NOMO-1 (cell line): ENCODE measurements around the gene RASA3.
A peak's percentile ranks its signal among the peaks of the same experiment; 100 is the strongest.

Source experiments
- DNase-seq, 2 experiments: peaks; one replicate each; lab custom pipeline; 2025; ENCODE audit not compliant: unreplicated experiment in 2 of 2; lab: John Stamatoyannopoulos, UW

RASA3 gene

DNA sequence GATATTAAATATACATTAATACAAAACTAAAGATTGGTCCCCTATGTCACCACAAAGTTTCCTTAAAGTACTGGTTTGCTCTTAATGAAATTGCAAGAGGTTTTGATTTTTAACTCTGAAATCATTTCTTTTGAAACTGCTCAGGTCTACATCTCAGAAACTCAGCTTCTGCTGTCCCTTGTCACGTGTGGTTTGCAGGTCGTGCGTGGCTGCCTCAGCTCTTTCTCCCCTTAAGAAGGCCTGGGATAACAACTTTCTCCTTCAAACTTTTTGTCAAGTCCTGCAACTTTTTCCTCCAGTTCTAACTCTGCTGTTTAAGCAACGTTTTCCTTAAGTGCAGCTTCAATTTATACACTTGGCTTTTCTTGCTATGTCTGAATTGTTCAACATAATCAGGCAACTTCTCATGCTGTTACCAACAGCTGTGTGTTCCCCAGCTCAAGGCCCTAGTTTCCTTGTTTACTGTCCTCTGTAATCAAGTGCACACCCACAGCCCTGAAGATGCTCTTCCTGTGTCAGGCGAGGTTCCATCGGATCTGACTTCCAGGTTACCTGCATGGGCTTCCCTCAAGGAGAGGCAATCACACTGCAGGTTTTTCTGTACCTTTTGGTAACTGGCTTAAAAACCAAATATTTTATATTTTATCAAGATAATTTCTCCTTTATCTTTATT is 172.0 kb downstream of the RASA3 start:
- no peak for DNase-seq

- no peak for DNase-seq
Measured at GRCh38 chr13:113959198-113959597, 173.2 kb downstream of the RASA3 start.

DNA sequence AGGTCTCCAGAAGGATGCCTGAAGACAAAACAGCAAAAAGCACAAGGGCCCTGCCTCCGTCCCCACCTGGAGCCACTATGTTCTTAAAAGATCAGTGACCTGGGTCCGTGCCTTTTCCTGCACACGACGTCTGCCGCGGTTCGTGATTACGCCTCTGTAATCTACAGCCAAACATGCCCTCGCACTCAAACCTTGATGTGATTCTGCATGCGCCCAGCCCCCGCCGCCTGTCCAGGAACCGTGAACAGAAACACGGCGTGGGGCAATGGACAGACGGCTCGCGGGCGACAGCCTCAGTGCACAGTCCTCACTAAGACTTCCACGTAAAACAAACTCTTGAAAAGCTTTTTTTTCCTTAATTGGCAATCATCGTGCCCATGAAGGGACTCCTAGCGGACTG is 174.1 kb downstream of the RASA3 start:
- DNase-seq: no peak

GRCh38 chr13:113956571-113956970 is 175.9 kb downstream of the RASA3 start:
- no peak for DNase-seq

DNA sequence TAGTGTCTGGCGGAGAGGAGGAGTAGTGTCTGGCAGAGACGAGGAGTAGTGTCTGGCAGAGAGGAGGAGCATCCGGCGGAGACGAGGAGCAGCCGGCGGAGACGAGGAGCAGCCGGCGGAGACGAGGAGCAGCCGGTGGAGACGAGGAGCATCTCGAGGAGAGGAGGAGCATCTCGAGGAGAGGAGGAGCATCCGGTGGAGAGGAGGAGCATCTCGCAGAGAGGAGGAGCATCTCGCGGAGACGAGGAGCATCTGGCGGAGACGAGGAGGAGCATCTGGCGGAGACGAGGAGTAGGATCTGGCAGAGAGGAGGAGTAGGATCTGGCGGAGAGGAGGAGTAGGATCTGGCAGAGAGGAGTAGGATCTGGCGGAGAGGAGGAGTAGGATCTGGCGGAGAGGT is 176.7 kb downstream of the RASA3 start:
- no peak for DNase-seq

- DNase-seq: no peak
Measured at GRCh38 chr13:113955235-113955634, 177.2 kb downstream of the RASA3 start.

DNA sequence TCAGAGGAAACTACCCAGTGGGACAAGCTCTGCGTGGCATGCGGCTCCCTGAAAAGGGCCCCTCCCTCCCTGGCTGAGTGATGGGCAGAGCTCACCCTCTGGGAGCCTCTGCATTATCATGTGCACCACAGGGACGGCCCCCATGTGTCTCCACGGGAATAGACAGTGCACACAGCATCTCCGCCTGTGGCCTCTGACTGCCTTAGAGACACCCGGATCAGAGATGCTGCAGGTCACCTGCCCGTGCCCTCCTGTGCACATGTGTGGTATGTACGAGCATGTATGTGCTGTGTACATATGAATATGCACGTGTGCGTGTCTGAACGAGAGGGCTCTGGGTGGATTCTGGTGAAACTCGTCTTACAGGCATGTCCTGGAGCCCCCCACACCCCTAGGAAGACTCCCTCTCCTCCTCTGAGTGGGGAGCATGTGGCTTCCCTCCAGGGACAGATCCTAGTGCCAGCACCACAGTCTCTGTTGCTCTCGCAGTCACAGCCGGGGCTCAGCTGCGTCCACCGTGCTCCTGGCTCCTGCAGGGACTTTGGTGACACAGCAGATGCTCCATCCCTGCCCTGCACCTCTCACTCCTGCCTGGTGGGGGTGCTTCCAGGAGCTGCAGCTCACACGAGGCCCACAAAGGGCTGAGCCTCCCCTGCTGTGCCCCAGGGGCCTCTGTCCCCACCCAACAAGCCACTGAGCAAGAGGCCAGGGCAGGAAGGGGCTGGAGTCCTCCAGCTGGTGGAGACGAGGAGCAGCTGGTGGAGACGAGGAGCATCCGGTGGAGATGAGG is 178.2 kb downstream of the RASA3 start:
- no peak for DNase-seq

- no peak for DNase-seq
Measured at GRCh38 chr13:113953561-113953960, 178.9 kb downstream of the RASA3 start.

DNA sequence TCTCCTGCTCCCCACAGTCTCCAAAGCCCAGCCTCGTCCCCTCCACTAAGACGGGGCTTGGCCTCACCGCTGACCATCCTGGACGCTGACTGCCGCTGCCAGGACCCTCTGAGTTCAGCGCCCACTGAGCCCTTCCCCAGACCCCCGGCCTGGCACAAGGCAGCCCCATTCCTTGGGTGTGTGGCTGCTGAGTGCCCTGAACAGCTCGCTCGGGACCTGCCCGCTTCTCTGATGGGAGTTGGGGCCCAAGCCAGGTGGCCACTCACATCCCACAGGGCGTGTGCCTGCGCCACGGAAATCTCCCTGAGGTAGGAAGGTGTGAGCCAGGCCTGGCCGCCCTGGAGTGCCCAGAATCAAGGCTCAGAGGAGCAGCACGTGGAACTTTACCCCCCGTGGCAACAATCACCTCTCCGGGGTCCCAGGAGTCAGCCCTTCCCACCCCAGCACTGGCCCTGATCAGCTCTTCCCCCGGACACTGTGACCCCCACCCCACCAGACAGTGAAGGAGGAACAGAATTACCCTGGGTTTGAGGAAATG is 179.4 kb downstream of the RASA3 start:
- no peak for DNase-seq

GRCh38 chr13:113952151-113952982 is 180.1 kb downstream of the RASA3 start:
- DNase-seq: no peak

- peak; percentile 29 to 41 for DNase-seq
Measured at GRCh38 chr13:113951246-113951999, 181.0 kb downstream of the RASA3 start.

GRCh38 chr13:113950451-113951245 is 181.8 kb downstream of the RASA3 start:
- DNase-seq: no peak

DNA sequence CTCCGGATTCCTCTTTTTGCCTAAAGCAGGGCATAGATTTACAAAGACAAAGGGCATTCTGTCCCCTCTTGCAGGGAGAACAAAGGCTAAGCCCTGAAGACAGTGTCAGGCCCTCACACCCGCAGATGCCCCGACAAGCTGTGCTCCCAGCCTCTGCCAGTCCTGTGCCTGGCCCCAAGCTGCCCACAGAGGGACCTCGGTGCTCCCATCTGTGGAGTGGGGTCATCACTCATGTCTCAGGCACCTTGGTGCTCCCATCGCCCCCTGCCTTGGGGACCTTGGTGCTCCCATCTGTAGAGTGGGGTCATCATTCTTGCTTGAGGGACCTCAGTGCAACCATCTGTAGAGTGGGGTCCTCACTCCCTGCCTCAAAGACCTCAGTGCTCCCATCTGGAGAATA is 182.9 kb downstream of the RASA3 start:
- no peak for DNase-seq

DNA sequence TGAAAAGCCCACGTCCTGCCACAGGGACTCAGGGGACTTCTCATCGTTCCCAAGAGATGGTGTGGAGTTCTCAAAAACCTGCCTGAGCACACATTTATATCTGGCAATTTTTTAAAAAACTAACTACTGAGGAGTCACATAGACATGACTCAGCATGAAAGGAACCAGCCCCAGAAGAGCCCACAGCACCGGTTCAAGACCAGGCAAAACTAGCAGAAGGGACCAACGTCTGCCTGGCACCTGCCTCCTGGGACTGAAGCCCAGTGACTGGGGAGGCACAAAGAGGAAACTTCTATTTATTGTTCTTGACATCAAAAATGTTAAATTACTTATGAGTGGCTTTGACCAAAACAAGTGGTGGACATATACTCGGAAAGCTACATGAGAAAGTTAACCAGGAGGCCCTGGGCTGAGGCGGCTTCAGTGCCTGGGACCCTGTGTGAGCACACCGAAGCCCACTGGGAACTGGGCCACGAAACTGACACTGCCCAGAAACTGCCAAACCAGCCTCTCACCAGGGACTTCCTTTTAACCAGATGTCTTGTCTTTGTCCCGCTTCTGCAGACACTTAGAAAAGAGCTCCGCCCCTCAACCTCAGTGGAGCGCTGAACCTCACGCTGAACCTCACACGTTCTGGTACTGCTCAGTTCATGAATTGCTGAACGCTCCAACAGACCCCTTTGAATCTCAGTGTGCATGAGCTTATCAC is 184.2 kb downstream of the RASA3 start:
- DNase-seq: peak in 1 of 2 experiments; percentile 55

DNA sequence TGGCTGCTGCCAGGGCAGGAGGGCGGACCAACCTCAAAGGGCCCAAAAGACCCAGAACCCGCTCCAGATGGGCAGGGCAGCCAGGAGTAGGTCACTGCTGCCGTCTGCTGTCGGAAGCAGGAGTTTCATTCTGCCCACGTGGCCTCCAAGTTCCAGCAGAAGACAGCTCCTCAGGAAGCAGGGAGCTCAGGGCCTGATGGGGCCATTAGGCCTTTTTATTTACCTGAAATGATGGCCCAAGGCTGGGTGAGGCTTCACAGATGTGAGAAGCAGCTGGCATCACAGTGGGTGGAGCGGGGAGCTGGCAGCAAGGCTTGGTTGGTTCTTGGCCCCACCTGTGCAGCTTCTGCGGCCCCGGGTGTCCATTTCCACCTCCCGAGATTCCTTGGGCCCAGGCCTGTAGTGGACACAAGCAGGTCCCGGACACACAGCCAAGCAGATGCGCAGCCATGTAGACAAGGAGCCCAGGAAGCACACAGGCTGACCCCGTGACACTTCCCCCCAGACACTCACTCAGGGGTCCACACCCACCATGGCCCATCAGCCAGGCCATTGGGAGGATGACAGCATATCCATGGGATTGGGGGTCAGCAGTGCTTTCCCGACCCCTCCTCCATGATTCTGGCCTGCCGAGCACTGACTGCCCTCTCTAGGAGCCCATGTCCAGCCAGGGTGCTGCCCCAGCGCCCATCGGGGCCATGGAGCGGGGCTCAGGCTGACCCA is 185.0 kb downstream of the RASA3 start:
- no peak for DNase-seq

DNA sequence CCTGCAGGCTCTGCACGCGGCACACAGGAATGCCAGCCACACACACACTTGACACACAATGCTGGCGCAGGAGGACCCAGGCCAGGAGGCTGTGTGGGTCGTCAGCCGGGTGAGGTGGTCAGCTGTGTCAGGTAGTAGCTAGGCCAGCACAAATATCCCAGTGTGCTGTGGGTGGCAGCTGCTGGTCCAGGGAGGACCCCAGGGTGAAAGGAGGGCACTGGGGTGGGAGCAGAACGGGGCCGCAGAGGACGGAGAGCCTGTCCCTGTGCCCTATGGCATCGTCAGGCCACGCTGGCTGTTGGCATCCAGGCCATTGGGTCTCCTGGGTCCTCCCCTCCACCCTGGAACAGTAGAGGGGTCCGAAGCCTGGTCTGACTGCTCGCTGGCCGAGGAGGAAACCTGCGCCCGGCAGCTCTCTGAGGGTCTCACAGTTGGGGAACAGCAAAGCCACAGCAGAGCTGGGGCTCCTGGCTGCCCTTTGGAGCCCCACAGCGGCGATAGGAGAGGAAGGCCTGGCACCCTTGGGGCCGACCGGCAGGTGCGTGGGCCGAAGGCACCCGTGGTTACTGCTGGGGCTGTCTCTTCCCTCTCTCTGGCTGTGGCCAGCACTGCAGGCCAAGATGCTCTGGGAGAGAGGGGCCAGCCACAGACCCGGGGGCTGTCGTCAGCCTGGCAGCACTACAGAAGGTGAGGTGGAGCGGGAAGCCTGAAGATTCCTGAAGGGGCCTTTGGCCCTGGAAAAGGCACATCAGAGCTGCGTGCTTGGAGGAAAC is 185.8 kb downstream of the RASA3 start:
- no peak for DNase-seq

GRCh38 chr13:113945857-113946408 is 186.5 kb downstream of the RASA3 start:
- no peak for DNase-seq
